ENCODE measurements around the gene PIK3CG. TPM values are rescaled to one million over a fixed set of nuclear protein-coding genes. Genes with fewer than 3 reads are reported as not detected.
A peak's percentile ranks its signal among the peaks of the same experiment; 100 is the strongest.

Gene PIK3CG
- total and polyA plus RNA-seq, 11 donors, result 0.15 to 11.0 (median 1.6) TPM

DNA sequence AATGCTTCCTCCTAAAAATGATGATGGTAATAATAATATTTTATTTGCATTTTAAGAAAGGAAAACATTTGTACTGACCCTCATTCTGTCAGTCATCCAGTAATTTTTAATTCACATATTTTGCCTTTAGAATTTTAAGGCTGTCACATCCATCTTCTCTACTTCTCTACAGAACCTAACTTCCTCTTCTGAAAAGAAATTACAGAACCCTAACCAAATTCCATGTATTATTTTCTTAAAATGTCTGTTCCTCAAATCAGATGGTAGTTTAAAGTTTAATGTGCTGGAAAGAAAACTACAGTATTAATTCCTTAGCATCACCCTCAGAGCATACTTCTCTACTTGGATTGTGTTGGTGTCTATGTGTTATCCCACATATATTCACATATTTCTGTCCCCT, 9.0 kb downstream of the PIK3CG start:
- intact Hi-C loops (cut with DNase I), result no loop called here
- ATAC-seq (no peak), DNase-seq (no peak)
- Histone ChIP-seq H3K27me3 (no peaks in the 10 kb centered on the region), H3K4me1 (peaks cover 0 to 69% (median 0%) of the 10 kb centered on the region in 12 donors), H3K4me3 (no peak overlapping the region), H3K36me3 (peaks cover 0 to 46% (median 0%) of the 10 kb centered on the region in 9 donors), H3K27ac (peak overlapping the region in 1 of 12 donors; percentile 18), H3K9me3 (peaks cover 0 to 6% (median 0%) of the 10 kb centered on the region in 12 donors)
- TF ChIP-seq POLR2A (IDR thresholded peaks at IDR 0.05), result no peak
- TF ChIP-seq, protein P1, sequence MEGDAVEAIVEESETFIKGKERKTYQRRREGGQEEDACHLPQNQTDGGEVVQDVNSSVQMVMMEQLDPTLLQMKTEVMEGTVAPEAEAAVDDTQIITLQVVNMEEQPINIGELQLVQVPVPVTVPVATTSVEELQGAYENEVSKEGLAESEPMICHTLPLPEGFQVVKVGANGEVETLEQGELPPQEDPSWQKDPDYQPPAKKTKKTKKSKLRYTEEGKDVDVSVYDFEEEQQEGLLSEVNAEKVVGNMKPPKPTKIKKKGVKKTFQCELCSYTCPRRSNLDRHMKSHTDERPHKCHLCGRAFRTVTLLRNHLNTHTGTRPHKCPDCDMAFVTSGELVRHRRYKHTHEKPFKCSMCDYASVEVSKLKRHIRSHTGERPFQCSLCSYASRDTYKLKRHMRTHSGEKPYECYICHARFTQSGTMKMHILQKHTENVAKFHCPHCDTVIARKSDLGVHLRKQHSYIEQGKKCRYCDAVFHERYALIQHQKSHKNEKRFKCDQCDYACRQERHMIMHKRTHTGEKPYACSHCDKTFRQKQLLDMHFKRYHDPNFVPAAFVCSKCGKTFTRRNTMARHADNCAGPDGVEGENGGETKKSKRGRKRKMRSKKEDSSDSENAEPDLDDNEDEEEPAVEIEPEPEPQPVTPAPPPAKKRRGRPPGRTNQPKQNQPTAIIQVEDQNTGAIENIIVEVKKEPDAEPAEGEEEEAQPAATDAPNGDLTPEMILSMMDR (IDR thresholded peaks at IDR 0.05), result no peak

DNA sequence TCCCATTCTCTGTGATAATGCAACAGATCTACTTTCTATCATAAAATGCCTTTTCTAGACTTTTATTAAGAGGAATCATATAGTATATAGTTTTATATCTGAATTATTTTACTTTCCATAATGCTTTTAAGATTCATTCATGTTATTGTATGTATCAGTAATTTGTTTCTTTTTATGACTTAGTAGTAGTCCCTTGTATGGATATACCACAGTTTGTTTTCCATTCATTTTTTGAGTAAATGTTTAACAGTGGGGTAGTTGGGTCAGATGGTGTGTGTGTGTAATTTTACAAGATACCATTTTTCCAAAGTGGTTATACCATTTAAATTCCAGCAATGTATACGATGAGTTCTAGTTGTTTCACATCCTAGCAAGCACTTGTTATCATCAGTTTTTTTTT, 10.4 kb downstream of the PIK3CG start:
- H3K36me3 ChIP-seq, result peaks cover 0 to 49% (median 0%) of the 10 kb centered on the region in 9 donors
- no peak for TF ChIP-seq POLR2A (IDR thresholded peaks at IDR 0.05)
- TF ChIP-seq, protein P1 (IDR thresholded peaks at IDR 0.05), result no peak

DNA sequence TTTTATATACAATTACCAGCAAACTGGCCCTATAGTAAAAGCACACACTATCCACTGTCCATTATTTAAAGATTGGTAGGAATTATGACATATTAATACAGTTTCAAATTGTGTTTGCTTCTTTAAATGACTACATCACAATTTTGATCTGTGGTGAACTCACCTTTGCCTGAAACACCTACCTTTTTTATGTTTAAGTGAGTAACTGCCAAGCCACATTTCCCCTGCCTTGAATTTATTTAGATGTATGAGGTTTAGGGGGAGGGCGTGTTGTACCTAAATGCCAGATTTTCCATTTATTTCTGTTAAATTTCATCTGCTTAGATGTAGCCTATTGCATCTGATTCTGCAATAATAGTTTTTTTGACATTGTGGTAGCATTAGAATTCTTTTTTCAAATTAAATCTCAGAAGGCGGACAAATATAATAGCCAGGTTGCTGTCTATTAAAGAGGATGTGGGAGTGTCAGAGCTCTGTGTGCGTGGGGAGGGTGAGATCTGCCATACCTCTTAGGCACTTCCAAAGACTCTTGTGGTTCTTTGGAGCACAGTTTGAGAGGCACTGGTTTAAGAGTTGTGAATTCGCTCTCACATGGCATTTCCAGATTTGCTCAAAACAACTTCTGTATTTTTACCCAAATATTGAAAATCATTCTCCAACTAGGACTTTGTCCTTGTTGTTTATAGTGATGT, 13.8 kb downstream of the PIK3CG start:
- Histone ChIP-seq H3K4me3 (no peak overlapping the region), H3K36me3 (peaks cover 0 to 79% (median 19%) of the 10 kb centered on the region in 9 donors), H3K9me3 (peaks cover 0 to 6% (median 0%) of the 10 kb centered on the region in 12 donors), H3K27me3 (no peaks in the 10 kb centered on the region), H3K4me1 (peaks cover 0 to 21% (median 0%) of the 10 kb centered on the region in 12 donors), H3K27ac (no peak overlapping the region)
- DNase-seq, result no peak
- WGBS, 4 donors, result 95 to 97% (median 96%) methylated on average over 4 of the region's 4 CpGs
- intact Hi-C loops (cut with DNase I), result no loop called here
- TF ChIP-seq, protein P1 (IDR thresholded peaks at IDR 0.05), result no peak
- TF ChIP-seq POLR2A (IDR thresholded peaks at IDR 0.05), result no peak
- ATAC-seq, result no peak

More for the DNA sequence above, 10.4 kb downstream of the PIK3CG start:
- peaks cover 0 to 54% (median 0%) of the 10 kb centered on the region in 12 donors for H3K4me1 ChIP-seq
- no peak overlapping the region for H3K27ac ChIP-seq
- no peaks in the 10 kb centered on the region for H3K27me3 ChIP-seq
- no peak for ATAC-seq
- WGBS, 4 donors, result 95 to 98% (median 97%) methylated on average over 1 of the region's 1 CpG
- no peak for DNase-seq
- peaks cover 0 to 6% (median 0%) of the 10 kb centered on the region in 12 donors for H3K9me3 ChIP-seq
- H3K4me3 ChIP-seq, result no peak overlapping the region
- intact Hi-C loops (cut with DNase I), result no loop called here

DNA sequence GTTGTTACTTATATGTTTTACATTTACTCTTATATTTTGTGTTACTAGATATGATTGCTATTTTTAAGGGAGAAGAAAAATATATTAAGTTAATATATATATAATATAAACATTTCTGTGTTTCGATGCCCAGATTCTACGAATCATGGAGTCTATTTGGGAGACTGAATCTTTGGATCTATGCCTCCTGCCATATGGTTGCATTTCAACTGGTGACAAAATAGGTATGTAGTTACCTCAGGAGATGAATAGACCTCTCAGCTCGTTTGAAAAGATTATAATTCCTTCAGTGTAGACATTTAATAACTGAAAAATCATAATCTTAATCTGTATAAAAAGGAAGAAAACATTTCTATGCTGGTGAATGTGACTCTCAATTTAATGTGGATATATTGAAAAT, 16.9 kb downstream of the PIK3CG start:
- Histone ChIP-seq H3K27me3 (no peaks in the 10 kb centered on the region), H3K4me1 (peaks cover 0 to 14% (median 0%) of the 10 kb centered on the region in 12 donors), H3K36me3 (peaks cover 0 to 88% (median 29%) of the 10 kb centered on the region in 9 donors), H3K9me3 (no peaks in the 10 kb centered on the region), H3K27ac (no peak overlapping the region), H3K4me3 (no peak overlapping the region)
- DNase-seq, result no peak
- intact Hi-C loops (cut with DNase I), result no loop called here
- WGBS, 4 donors, result 80 to 83% (median 82%) methylated on average over 3 of the region's 3 CpGs
- TF ChIP-seq, protein P1 (IDR thresholded peaks at IDR 0.05), result no peak
- TF ChIP-seq POLR2A (IDR thresholded peaks at IDR 0.05), result no peak
- ATAC-seq, result no peak
